Stomach (tissue), 4 donors: ENCODE data around the gene TMEM242.

Experiments
- CTCF ChIP-seq, 7 experiments: fragments of 450-650 bp in 4 of 7; fragments of 200-600 bp in 3 of 7; sonication (generic) in 3 of 7; IDR thresholded peaks; one replicate each; pipeline ENCODE4 v1.5.1; 2016 to 2019; ENCODE audit warnings: antibody characterized with exemption in 7 of 7, control low read depth in 2 of 7, mild to moderate bottlenecking in 1 of 7
- EP300 ChIP-seq: sonication (generic); formaldehyde crosslinking; IDR thresholded peaks from one replicate; pipeline ENCODE4 v1.6.1; 2017; ENCODE audit warnings: antibody characterized with exemption
- POLR2A ChIP-seq, 4 donors: fragments of 450-650 bp; IDR thresholded peaks; one replicate each; pipeline ENCODE4 v1.6.1; 2016; ENCODE audit warnings: antibody characterized with exemption in 4 of 4, control low read depth in 2 of 4, mild to moderate bottlenecking in 1 of 4, moderate library complexity in 1 of 4

GRCh38 chr6:157335829-157336228, 12.5 kb upstream of the TMEM242 start:
- TF ChIP-seq CTCF (IDR thresholded peaks at IDR 0.05) (no peak), EP300 (no peak), POLR2A (IDR thresholded peaks at IDR 0.05) (no peak)
